ENCODE measurements around the gene GPR160. TPM values are rescaled to one million over a fixed set of nuclear protein-coding genes. Genes with fewer than 3 reads are reported as not detected.
A peak's percentile ranks its signal among the peaks of the same experiment; 100 is the strongest.

The GPR160 gene
- total and polyA plus RNA-seq, 2 of the 13 experiments (the other 11 are each of a cell fraction or from before 2014, with no cell fraction given) = 12.1 to 23.2 TPM

DNA sequence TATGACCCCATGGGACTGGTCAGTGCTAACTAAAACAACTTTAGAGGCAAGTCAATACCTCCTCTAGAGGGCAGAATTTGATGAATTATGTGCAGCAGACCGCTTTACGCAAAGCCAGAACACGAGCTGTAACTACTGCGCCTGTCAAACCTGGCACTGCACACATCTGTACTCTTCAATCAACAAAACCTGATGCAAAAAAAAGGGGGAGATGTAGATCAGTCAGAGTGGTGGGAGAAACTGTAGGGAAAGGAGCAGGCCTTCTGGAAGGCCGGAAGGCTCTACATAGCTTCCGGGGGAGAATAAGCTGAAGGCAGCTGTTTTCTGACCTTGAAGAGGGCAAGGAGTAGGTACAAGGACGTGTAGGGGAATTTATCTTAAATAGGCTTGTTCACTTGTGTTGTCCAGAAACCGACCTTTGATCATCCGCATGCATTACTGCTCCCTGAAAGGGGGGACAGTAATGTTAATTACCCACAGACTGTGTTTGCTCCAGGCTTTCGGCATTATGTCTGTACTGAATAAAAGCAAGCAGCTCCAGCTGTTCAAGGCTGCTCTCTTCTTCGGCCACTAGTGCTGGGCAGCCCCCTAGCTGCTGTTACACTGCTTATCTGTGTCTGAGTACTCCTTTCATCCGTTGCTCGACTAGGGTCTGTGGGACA lies 41.0 kb downstream of the GPR160 start (continued):
- TF ChIP-seq TSC22D2 (CRISPR knock-in tag; IDR thresholded peaks at IDR 0.05; ENCODE audit: borderline replicate concordance) (0 out of 2 replicates have a peak, but pooled peaks have one; percentile 4), ZNF761 (CRISPR knock-in tag; conservative IDR thresholded peaks at IDR 0.05) (no peak), GFI1 (CRISPR knock-in tag; IDR thresholded peaks at IDR 0.05; ENCODE audit: borderline replicate concordance) (no peak), LCORL (IDR thresholded peaks at IDR 0.05) (no peak), LCORL (CRISPR knock-in tag; IDR thresholded peaks at IDR 0.05) (no peak), RELA (CRISPR knock-in tag; IDR thresholded peaks at IDR 0.05) (no peak), PLRG1 (conservative IDR thresholded peaks at IDR 0.05) (no peak), MBNL3 (CRISPR knock-in tag; conservative IDR thresholded peaks at IDR 0.05) (no peak), CREM (IDR thresholded peaks at IDR 0.05) (peak; percentile 30; the same call in 1 of the 2 replicates), CREM (CRISPR knock-in tag; IDR thresholded peaks at IDR 0.05) (no peak), NFYC (CRISPR knock-in tag; IDR thresholded peaks at IDR 0.05) (no peak), TBX2 (CRISPR knock-in tag; IDR thresholded peaks at IDR 0.05; ENCODE audit: borderline replicate concordance) (peak; percentile 42; the same call in 1 of the 2 replicates), ONECUT2 (CRISPR knock-in tag; IDR thresholded peaks at IDR 0.05) (no peak), SMAD3 (CRISPR knock-in tag; IDR thresholded peaks at IDR 0.05) (0 out of 2 replicates have a peak, but pooled peaks have one; percentile 52)
- TF ChIP-seq, protein P1, sequence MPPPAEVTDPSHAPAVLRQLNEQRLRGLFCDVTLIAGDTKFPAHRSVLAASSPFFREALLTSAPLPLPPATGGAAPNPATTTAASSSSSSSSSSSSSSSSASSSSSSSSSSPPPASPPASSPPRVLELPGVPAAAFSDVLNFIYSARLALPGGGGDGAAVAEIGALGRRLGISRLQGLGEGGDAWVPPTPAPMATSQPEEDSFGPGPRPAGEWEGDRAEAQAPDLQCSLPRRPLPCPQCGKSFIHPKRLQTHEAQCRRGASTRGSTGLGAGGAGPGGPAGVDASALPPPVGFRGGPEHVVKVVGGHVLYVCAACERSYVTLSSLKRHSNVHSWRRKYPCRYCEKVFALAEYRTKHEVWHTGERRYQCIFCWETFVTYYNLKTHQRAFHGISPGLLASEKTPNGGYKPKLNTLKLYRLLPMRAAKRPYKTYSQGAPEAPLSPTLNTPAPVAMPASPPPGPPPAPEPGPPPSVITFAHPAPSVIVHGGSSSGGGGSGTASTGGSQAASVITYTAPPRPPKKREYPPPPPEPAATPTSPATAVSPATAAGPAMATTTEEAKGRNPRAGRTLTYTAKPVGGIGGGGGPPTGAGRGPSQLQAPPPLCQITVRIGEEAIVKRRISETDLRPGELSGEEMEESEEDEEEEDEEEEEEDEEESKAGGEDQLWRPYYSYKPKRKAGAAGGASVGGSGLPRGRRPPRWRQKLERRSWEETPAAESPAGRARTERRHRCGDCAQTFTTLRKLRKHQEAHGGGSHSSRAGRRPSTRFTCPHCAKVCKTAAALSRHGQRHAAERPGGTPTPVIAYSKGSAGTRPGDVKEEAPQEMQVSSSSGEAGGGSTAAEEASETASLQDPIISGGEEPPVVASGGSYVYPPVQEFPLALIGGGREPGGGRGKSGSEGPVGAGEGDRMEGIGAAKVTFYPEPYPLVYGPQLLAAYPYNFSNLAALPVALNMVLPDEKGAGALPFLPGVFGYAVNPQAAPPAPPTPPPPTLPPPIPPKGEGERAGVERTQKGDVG (CRISPR knock-in tag; IDR thresholded peaks at IDR 0.05; ENCODE audit: borderline replicate concordance) = peak; percentile 86; the same call in 1 of the 2 replicates
